Measurements from ENCODE around the gene RRP9. TPM values are rescaled to one million over a fixed set of nuclear protein-coding genes. Genes with fewer than 3 reads are reported as not detected.
A peak's percentile ranks its signal among the peaks of the same experiment; 100 is the strongest.

The RRP9 gene
- total and polyA plus RNA-seq, 12 donors: 13.4 to 39.8 (median 20.5) TPM

DNA sequence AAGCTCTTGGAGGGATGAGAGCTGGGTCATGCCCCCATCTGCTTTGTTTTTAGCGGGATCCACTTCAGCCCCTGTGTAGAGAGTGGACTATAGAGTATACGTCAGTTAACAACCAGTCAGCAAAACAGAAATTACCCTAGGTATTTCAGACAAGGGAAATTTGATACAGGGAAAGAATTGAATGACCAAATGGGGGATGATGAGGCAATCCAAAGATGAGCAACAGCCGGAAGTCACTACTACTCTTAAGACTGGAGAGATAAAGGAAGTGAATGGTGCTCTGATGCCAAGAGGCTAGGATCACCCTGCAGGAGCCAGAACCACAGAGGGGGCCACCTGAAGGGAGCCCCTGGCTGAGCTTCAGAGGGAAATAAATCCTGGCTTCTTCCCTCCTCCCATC is 11.7 kb upstream of the RRP9 start:
- peaks cover 0 to 11% of the 10 kb centered on the region in 2 donors for H3K36me3 ChIP-seq (replicated peaks in 1 of 2)
- intact Hi-C loops (cut with DNase I): no loop called here
- peaks cover 9 to 11% of the 10 kb centered on the region in 2 donors for H3K4me1 ChIP-seq (replicated peaks in 1 of 2)
- 59 to 74% (median 71%) methylated on average over 3 of the region's 3 CpGs for WGBS, 4 donors
- no peaks in the 10 kb centered on the region for H3K9me3 ChIP-seq (replicated peaks in 1 of 3)
- TF ChIP-seq, protein P1, sequence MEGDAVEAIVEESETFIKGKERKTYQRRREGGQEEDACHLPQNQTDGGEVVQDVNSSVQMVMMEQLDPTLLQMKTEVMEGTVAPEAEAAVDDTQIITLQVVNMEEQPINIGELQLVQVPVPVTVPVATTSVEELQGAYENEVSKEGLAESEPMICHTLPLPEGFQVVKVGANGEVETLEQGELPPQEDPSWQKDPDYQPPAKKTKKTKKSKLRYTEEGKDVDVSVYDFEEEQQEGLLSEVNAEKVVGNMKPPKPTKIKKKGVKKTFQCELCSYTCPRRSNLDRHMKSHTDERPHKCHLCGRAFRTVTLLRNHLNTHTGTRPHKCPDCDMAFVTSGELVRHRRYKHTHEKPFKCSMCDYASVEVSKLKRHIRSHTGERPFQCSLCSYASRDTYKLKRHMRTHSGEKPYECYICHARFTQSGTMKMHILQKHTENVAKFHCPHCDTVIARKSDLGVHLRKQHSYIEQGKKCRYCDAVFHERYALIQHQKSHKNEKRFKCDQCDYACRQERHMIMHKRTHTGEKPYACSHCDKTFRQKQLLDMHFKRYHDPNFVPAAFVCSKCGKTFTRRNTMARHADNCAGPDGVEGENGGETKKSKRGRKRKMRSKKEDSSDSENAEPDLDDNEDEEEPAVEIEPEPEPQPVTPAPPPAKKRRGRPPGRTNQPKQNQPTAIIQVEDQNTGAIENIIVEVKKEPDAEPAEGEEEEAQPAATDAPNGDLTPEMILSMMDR (IDR thresholded peaks at IDR 0.05): no peak
- TF ChIP-seq POLR2A (IDR thresholded peaks at IDR 0.05): no peak
- no peak overlapping the region for H3K27ac ChIP-seq
- no peak overlapping the region for H3K4me3 ChIP-seq
- no peak for DNase-seq
- no peaks in the 10 kb centered on the region for H3K27me3 ChIP-seq

DNA sequence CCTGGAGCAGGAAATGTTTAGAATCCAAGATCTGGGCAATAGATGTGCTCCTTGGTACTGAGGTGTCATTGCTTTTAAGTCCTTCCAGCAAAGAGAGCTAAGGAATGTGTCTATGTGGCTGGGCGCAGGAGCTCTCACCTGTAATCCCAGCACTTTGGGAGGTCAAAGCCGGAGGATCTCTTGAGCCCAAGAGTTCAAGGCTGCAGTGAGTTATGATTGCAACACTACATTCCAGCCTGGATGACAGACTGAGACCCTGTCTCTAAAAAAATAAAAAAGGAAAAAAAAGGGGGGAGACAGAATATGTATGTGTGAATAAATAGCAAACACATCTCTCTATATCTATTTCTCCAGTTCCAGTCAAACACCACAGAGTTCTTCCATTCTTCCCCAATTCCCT is 9.2 kb upstream of the RRP9 start:
- no peak for DNase-seq
- WGBS, 4 donors: 80 to 85% (median 83%) methylated on average over 2 of the region's 2 CpGs
- intact Hi-C loops (cut with DNase I): no loop called here
- TF ChIP-seq, protein P1 (IDR thresholded peaks at IDR 0.05): no peak
- TF ChIP-seq POLR2A (IDR thresholded peaks at IDR 0.05): no peak
- no peaks in the 10 kb centered on the region for H3K27me3 ChIP-seq
- H3K36me3 ChIP-seq (replicated peaks in 1 of 2): peaks cover 0 to 23% of the 10 kb centered on the region in 2 donors
- peaks cover 1 to 5% of the 10 kb centered on the region in 2 donors for H3K4me1 ChIP-seq (replicated peaks in 1 of 2)
- no peak overlapping the region for H3K4me3 ChIP-seq
- H3K9me3 ChIP-seq (replicated peaks in 1 of 3): no peaks in the 10 kb centered on the region
- H3K27ac ChIP-seq: no peak overlapping the region

DNA sequence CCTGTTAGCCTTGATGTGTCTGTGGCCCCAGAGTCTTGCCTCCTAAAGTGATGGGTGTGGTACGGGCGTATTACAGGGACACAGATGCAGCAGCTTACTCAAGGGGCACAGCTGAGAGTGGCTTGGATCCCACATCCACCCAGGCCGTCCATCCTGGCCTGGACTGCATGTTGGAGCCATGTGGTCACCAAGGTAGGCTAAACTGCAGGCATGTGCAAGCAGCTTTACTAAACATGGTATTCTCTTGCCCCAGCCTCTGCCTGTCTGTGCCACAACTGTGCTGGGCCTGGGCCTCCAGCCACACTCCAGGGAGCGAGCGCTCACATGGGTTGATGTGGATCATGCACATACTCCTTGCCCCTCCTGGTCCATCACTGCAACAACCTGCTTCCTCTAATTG is 7.4 kb upstream of the RRP9 start:
- Histone ChIP-seq H3K4me1 (replicated peaks in 1 of 2) (no peaks in the 10 kb centered on the region), H3K9me3 (replicated peaks in 1 of 3) (no peaks in the 10 kb centered on the region), H3K4me3 (no peak overlapping the region), H3K27me3 (no peaks in the 10 kb centered on the region), H3K27ac (no peak overlapping the region), H3K36me3 (replicated peaks in 1 of 2) (peaks cover 0 to 30% of the 10 kb centered on the region in 2 donors)
- DNase-seq: peak in 3 of 7 donors; percentile 4 to 8 (median 4)
- 86 to 100% (median 94%) methylated on average over 2 to 5 of the region's 5 CpGs for WGBS, 4 donors
- no peak for TF ChIP-seq POLR2A (IDR thresholded peaks at IDR 0.05)
- TF ChIP-seq, protein P1 (IDR thresholded peaks at IDR 0.05): no peak
- intact Hi-C loops (cut with DNase I): loop anchor here in 1 of 2 donors (10.0 kb wide), 1 partner anchor 46 kb away; the partner anchor contains the start of gene RPL29

DNA sequence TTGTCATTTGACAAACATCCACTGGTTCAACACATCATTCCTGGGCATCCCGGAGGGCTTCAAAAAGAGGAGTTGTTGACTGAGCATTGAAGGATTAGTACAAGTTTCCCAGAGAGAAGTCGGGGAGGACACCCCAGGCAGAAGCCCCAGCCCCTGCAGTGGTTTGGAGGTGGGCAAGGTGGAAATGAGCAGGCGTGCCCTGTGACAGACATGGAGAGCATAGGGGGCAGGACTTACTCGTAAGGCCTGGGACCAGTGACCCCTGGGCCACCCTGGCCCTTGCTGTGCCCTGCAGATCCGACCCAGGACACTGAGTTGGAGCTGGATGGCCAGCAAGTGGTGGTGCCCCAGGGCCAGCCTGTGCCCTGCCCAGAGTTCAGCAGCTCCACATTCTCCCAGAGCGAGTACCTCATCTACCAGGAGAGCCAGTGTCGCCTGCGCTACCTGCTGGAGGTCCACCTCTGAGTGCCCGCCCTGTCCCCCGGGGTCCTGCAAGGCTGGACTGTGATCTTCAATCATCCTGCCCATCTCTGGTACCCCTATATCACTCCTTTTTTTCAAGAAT is 6.4 kb upstream of the RRP9 start:
- Histone ChIP-seq H3K4me3 (no peak overlapping the region), H3K27ac (no peak overlapping the region), H3K9me3 (replicated peaks in 1 of 3) (no peaks in the 10 kb centered on the region), H3K4me1 (replicated peaks in 1 of 2) (peaks cover 3% of the 10 kb centered on the region in 2 donors), H3K36me3 (replicated peaks in 1 of 2) (peaks cover 0 to 30% of the 10 kb centered on the region in 2 donors), H3K27me3 (no peaks in the 10 kb centered on the region)
- DNase-seq: peak in 2 of 7 donors; percentile 4 to 9
- 85 to 93% (median 92%) methylated on average over 8 to 10 of the region's 10 CpGs for WGBS, 4 donors
- intact Hi-C loops (cut with DNase I): loop anchor here in 1 of 2 donors (10.0 kb wide), 1 partner anchor 47 kb away; the partner anchor contains the start of gene RPL29
- TF ChIP-seq, protein P1 (IDR thresholded peaks at IDR 0.05): no peak
- TF ChIP-seq POLR2A (IDR thresholded peaks at IDR 0.05): no peak

All from adrenal gland (tissue), 12 donors.